Measurements from ENCODE around the gene APBA2. TPM values are rescaled to one million over a fixed set of nuclear protein-coding genes. Genes with fewer than 3 reads are reported as not detected.

APBA2 gene
- total RNA-seq, 4 donors from 2014 or later, result 5.4 to 15.3 (median 10.4) TPM

DNA sequence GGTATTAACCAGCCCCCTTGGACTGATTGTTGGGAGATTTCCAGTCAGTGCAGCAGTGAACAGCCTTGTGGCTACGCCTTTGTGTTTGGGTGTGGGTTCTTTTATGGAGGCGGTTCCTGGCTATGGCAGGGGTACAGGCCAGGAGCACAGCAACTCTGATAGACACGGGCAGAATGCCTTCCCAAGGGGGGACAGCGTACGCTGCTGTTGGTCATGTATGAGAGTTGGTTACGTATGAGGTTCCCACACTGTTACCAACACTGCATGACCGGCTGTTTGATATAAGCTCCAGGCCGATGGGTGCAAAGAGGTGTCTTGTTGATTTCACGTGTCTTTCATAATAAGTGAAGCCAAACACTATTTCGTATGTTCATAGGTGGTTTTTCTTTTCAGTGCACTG lies 196.0 kb downstream of the APBA2 start:
- Histone ChIP-seq H3K9me3 (peaks cover 0 to 7% (median 0%) of the 10 kb centered on the region in 4 donors), H3K4me1 (no peaks in the 10 kb centered on the region), H3K27me3 (no peaks in the 10 kb centered on the region), H3K4me3 (no peak overlapping the region), H3K27ac (replicated peaks in 1 of 4) (no peak overlapping the region), H3K36me3 (no peaks in the 10 kb centered on the region)
- intact Hi-C loops (cut with DNase I), result no loop called here
- 87% methylated on average over 10 of the region's 10 CpGs for WGBS
- DNase-seq (ENCODE audit: extremely low spot score), result no peak
- TF ChIP-seq CTCF (IDR thresholded peaks at IDR 0.05) (no peak), EP300 (IDR thresholded peaks at IDR 0.05) (no peak), POLR2AphosphoS5 (IDR thresholded peaks at IDR 0.05) (no peak), POLR2A (IDR thresholded peaks at IDR 0.05; ENCODE audit: low read depth) (no peak)

DNA sequence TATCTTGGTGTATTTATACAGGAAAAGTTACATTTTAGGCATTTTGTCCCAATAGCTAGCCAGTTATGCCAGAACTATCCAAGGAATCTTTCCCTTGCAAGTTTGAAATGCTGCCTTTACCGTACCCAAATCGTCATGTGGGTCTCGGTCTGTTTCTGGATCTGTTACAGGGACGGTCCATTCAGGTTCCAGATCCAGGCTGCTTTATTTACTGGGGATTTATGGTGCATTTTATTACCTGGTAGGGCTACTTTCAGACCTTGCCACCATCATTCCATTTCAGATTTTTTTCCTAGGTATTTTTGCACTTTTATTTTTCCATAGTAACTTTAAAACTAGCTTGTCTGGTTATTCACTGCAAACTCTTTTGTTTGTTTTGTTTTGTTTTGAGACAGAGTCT lies 197.4 kb downstream of the APBA2 start:
- DNase-seq (ENCODE audit: extremely low spot score), result no peak
- H3K4me1 ChIP-seq, result no peaks in the 10 kb centered on the region
- peaks cover 0 to 7% (median 0%) of the 10 kb centered on the region in 4 donors for H3K9me3 ChIP-seq
- TF ChIP-seq CTCF (IDR thresholded peaks at IDR 0.05), result no peak
- no peak for TF ChIP-seq POLR2AphosphoS5 (IDR thresholded peaks at IDR 0.05)
- no peak for TF ChIP-seq POLR2A (IDR thresholded peaks at IDR 0.05; ENCODE audit: low read depth)
- no peak for TF ChIP-seq EP300 (IDR thresholded peaks at IDR 0.05)
- no peaks in the 10 kb centered on the region for H3K27me3 ChIP-seq
- 92% methylated on average over 4 of the region's 4 CpGs for WGBS
- no peaks in the 10 kb centered on the region for H3K36me3 ChIP-seq
- intact Hi-C loops (cut with DNase I), result no loop called here
- no peak overlapping the region for H3K4me3 ChIP-seq
- no peak overlapping the region for H3K27ac ChIP-seq (replicated peaks in 1 of 4)

DNA sequence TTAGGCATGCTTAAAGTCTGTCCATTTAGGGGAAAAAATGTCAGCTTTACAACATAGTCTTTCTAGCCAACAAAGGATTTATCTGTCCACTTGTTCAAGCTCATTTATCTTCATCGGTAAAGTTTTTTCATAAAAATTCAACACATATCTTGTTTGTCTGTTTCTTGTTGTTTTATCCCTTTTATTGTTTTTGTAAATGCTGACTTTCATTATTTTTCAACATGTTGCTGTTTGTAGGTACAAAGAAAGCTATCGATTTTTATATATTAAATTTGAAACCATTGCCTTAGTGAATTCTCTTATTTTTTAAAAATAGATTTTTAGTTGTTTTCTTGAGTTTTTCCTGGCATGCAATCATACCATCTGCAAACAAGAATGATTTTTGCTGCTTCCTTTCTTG lies 198.1 kb downstream of the APBA2 start:
- intact Hi-C loops (cut with DNase I), result no loop called here
- TF ChIP-seq POLR2AphosphoS5 (IDR thresholded peaks at IDR 0.05), result no peak
- TF ChIP-seq EP300 (IDR thresholded peaks at IDR 0.05), result no peak
- no peak for TF ChIP-seq POLR2A (IDR thresholded peaks at IDR 0.05; ENCODE audit: low read depth)
- no peak for TF ChIP-seq CTCF (IDR thresholded peaks at IDR 0.05)
- no peaks in the 10 kb centered on the region for H3K36me3 ChIP-seq
- no peaks in the 10 kb centered on the region for H3K27me3 ChIP-seq
- WGBS, result 91% methylated on average over 2 of the region's 2 CpGs
- H3K9me3 ChIP-seq, result peaks cover 0 to 7% (median 0%) of the 10 kb centered on the region in 4 donors
- H3K27ac ChIP-seq (replicated peaks in 1 of 4), result no peak overlapping the region
- H3K4me1 ChIP-seq, result no peaks in the 10 kb centered on the region
- H3K4me3 ChIP-seq, result no peak overlapping the region
- DNase-seq (ENCODE audit: extremely low spot score), result no peak

- H3K36me3 ChIP-seq, result no peaks in the 10 kb centered on the region
- H3K27ac ChIP-seq (replicated peaks in 1 of 4), result no peak overlapping the region
- H3K9me3 ChIP-seq, result peaks cover 0 to 7% (median 0%) of the 10 kb centered on the region in 4 donors
- no peak overlapping the region for H3K4me3 ChIP-seq
- TF ChIP-seq POLR2A (IDR thresholded peaks at IDR 0.05; ENCODE audit: low read depth) (no peak), EP300 (IDR thresholded peaks at IDR 0.05) (no peak), POLR2AphosphoS5 (IDR thresholded peaks at IDR 0.05) (no peak), CTCF (IDR thresholded peaks at IDR 0.05) (no peak)
- intact Hi-C loops (cut with DNase I), result no loop called here
- WGBS, result 91% methylated on average over 5 of the region's 5 CpGs
- H3K27me3 ChIP-seq, result no peaks in the 10 kb centered on the region
- no peaks in the 10 kb centered on the region for H3K4me1 ChIP-seq
- no peak for DNase-seq (ENCODE audit: extremely low spot score)
Observed at GRCh38 chr15:29086001-29086400, 200.2 kb downstream of the APBA2 start.

- intact Hi-C loops (cut with DNase I), result no loop called here
- no peak for DNase-seq (ENCODE audit: extremely low spot score)
- 92% methylated on average over 2 of the region's 2 CpGs for WGBS
Observed at GRCh38 chr15:29086891-29087290, 201.1 kb downstream of the APBA2 start.

More at GRCh38 chr15:29086891-29087290, 201.1 kb downstream of the APBA2 start:
- no peaks in the 10 kb centered on the region for H3K36me3 ChIP-seq
- H3K27ac ChIP-seq (replicated peaks in 1 of 4), result no peak overlapping the region
- TF ChIP-seq POLR2AphosphoS5 (IDR thresholded peaks at IDR 0.05) (no peak), CTCF (IDR thresholded peaks at IDR 0.05) (no peak), EP300 (IDR thresholded peaks at IDR 0.05) (no peak), POLR2A (IDR thresholded peaks at IDR 0.05; ENCODE audit: low read depth) (no peak)
- no peaks in the 10 kb centered on the region for H3K4me1 ChIP-seq
- H3K4me3 ChIP-seq, result no peak overlapping the region
- H3K27me3 ChIP-seq, result no peaks in the 10 kb centered on the region
- peaks cover 0 to 7% (median 0%) of the 10 kb centered on the region in 4 donors for H3K9me3 ChIP-seq
